HepG2 (cell line): ENCODE results near the gene NFE2L2. TPM values are rescaled to one million over a fixed set of nuclear protein-coding genes. Genes with fewer than 3 reads are reported as not detected.

ENCODE experiments used
- ATAD3A ChIP-seq: sonication (generic); formaldehyde crosslinking; IDR thresholded peaks from 2 replicates; pipeline ENCODE4 v1.4.0; 2020; ENCODE audit warnings: missing genetic modification reagents
- ATF7-NPFF ChIP-seq: sonication (generic); formaldehyde crosslinking; IDR thresholded peaks from 2 replicates; pipeline ENCODE4 v1.8.1; 2023; ENCODE audit warnings: mild to moderate bottlenecking, low read depth, missing genetic modification reagents, moderate library complexity
- CBX2 ChIP-seq, 2 experiments: fragments of 200-600 bp in 1 of 2; sonication (generic); formaldehyde crosslinking in 1 of 2; IDR thresholded peaks; 2 replicates each; pipeline versions ENCODE4 v1.7.0 to v1.8.1; 2018 to 2022; ENCODE audit warnings: low read depth in 2 of 2, low read length in 1 of 2, mild to moderate bottlenecking in 1 of 2, missing genetic modification reagents in 1 of 2
- CC2D1A ChIP-seq: sonication (generic); formaldehyde crosslinking; IDR thresholded peaks from 2 replicates; pipeline ENCODE4 v1.8.1; 2023; ENCODE audit warnings: mild to moderate bottlenecking, missing genetic modification reagents
- CCAR2 ChIP-seq: fragments of 200-400 bp; formaldehyde crosslinking; optimal IDR thresholded peaks from 2 replicates; pipeline ENCODE3; 2018; ENCODE audit warnings: low read depth, mild to moderate bottlenecking, low read length, moderate library complexity
- DRAP1 ChIP-seq: IDR thresholded peaks from 2 replicates; pipeline ENCODE4 v1.6.1; 2016; ENCODE audit warnings: missing genetic modification reagents, missing compliant biosample characterization
- HOXA9 ChIP-seq: sonication (generic); formaldehyde crosslinking; IDR thresholded peaks from 2 replicates; pipeline ENCODE4 v1.8.1; 2022; ENCODE audit warnings: missing genetic modification reagents, mild to moderate bottlenecking, moderate library complexity, borderline replicate concordance
- MED1 ChIP-seq: sonication (generic); formaldehyde crosslinking; IDR thresholded peaks from 2 replicates; pipeline ENCODE4 v1.4.0; 2020; ENCODE audit warnings: missing genetic modification reagents
- NFRKB ChIP-seq: fragments of 450-650 bp; IDR thresholded peaks from 2 replicates; pipeline ENCODE4 v1.6.1; 2017
- NFYC ChIP-seq: IDR thresholded peaks from 2 replicates; pipeline ENCODE4 v1.6.1; 2016; ENCODE audit warnings: missing genetic modification reagents, missing compliant biosample characterization
- PHF21A ChIP-seq: sonication (generic); formaldehyde crosslinking; IDR thresholded peaks from 2 replicates; pipeline ENCODE4 v1.5.0; 2020; ENCODE audit warnings: mild to moderate bottlenecking, missing genetic modification reagents
- PHF8 ChIP-seq: sonication (generic); formaldehyde crosslinking; IDR thresholded peaks from 2 replicates; pipeline ENCODE4 v1.5.0; 2020; ENCODE audit warnings: missing genetic modification reagents
- POLR2G ChIP-seq: fragments of 200-400 bp; formaldehyde crosslinking; IDR thresholded peaks from 2 replicates; pipeline ENCODE4 v1.6.1; 2018; ENCODE audit warnings: mild to moderate bottlenecking, low read depth, low read length, moderate library complexity
- RFX5 ChIP-seq: IDR thresholded peaks from 2 replicates; pipeline ENCODE4 v1.6.1; 2011; ENCODE audit warnings: low read depth, low read length, improper control_type of control experiment
- SETDB1 ChIP-seq: sonication (generic); formaldehyde crosslinking; IDR thresholded peaks from 2 replicates; pipeline ENCODE4 v1.5.1; 2020; ENCODE audit warnings: missing genetic modification reagents, mild to moderate bottlenecking, borderline replicate concordance
- SRSF9 ChIP-seq: fragments of 200-400 bp; formaldehyde crosslinking; IDR thresholded peaks from 2 replicates; pipeline ENCODE4 v1.6.1; 2018; ENCODE audit warnings: borderline replicate concordance, mild to moderate bottlenecking, low read depth, low read length; ENCODE audit not compliant: insufficient read depth, poor library complexity, severe bottlenecking
- ZBTB44 ChIP-seq: sonication (generic); formaldehyde crosslinking; IDR thresholded peaks from 2 replicates; pipeline ENCODE4 v1.4.0; 2020; ENCODE audit warnings: missing genetic modification reagents
- ZNF275 ChIP-seq: sonication (generic); formaldehyde crosslinking; IDR thresholded peaks from 2 replicates; pipeline ENCODE4 v1.8.0; 2022; ENCODE audit warnings: missing genetic modification reagents, mild to moderate bottlenecking, inconsistent platforms, borderline replicate concordance
- ZNF496 ChIP-seq: sonication (generic); formaldehyde crosslinking; IDR thresholded peaks from 2 replicates; pipeline ENCODE4 v1.8.1; 2023; ENCODE audit warnings: mild to moderate bottlenecking, moderate library complexity, missing genetic modification reagents; ENCODE audit not compliant: insufficient replicate concordance
- ZNF550 ChIP-seq: sonication (generic); formaldehyde crosslinking; IDR thresholded peaks from 2 replicates; pipeline ENCODE4 v1.4.0; 2020; ENCODE audit warnings: mild to moderate bottlenecking, missing genetic modification reagents, borderline replicate concordance
- ZNF737 ChIP-seq: sonication (generic); formaldehyde crosslinking; IDR thresholded peaks from 2 replicates; pipeline ENCODE4 v1.5.0; 2020; ENCODE audit warnings: missing genetic modification reagents, mild to moderate bottlenecking, borderline replicate concordance
- ZNF780A ChIP-seq: sonication (generic); formaldehyde crosslinking; IDR thresholded peaks from 2 replicates; pipeline ENCODE4 v1.8.0; 2022; ENCODE audit warnings: mild to moderate bottlenecking, missing genetic modification reagents, moderate library complexity
- ZNF782 ChIP-seq: sonication (generic); formaldehyde crosslinking; IDR thresholded peaks from 2 replicates; pipeline ENCODE4 v1.4.0; 2020; ENCODE audit warnings: missing genetic modification reagents, mild to moderate bottlenecking, borderline replicate concordance
- ZSCAN21 ChIP-seq: sonication (generic); formaldehyde crosslinking; IDR thresholded peaks from 2 replicates; pipeline ENCODE4 v1.8.0; 2022; ENCODE audit warnings: mild to moderate bottlenecking, missing genetic modification reagents, moderate library complexity, borderline replicate concordance
- ZSCAN30 ChIP-seq: sonication (generic); formaldehyde crosslinking; IDR thresholded peaks from 2 replicates; pipeline ENCODE4 v1.5.0; 2020; ENCODE audit warnings: mild to moderate bottlenecking, missing genetic modification reagents
- polyA plus RNA-seq, 8 experiments: library from polyadenylated mRNA; depleted of rRNA in 3 of 8; stranded (reverse) in 7 of 8; unstranded in 1 of 8; fragments of >200 nt; fragmentation: Illumina TruSeq in 4 of 8; extraction: Trizol in 4 of 8; gene quantifications; 2 replicates each; pipeline versions ENCODE4 v1.2.1 to v1.2.3, GENCODE V29; 2011 to 2016; ENCODE audit warnings: low read depth in 4 of 8, missing spikeins in 1 of 8, mixed read lengths in 1 of 8; ENCODE audit not compliant: insufficient read depth in 1 of 8
- total RNA-seq, 5 experiments: library from RNA; depleted of rRNA; stranded (reverse); fragments of >200 nt; fragmentation: Illumina TruSeq; extraction: Trizol; gene quantifications; 2 replicates each; pipeline ENCODE4 v1.2.3, GENCODE V29; 2016; ENCODE audit warnings: low read depth in 1 of 5
- TF ChIP-seq, protein P1 (sequence below): IDR thresholded peaks from 2 replicates; pipeline ENCODE4 v1.6.1; 2016; ENCODE audit warnings: low read depth, borderline replicate concordance

Gene NFE2L2
- total and polyA plus RNA-seq, 2 of the 13 experiments (the other 11 are each of a cell fraction or from before 2014, with no cell fraction given) = 84.6 to 215 TPM

DNA sequence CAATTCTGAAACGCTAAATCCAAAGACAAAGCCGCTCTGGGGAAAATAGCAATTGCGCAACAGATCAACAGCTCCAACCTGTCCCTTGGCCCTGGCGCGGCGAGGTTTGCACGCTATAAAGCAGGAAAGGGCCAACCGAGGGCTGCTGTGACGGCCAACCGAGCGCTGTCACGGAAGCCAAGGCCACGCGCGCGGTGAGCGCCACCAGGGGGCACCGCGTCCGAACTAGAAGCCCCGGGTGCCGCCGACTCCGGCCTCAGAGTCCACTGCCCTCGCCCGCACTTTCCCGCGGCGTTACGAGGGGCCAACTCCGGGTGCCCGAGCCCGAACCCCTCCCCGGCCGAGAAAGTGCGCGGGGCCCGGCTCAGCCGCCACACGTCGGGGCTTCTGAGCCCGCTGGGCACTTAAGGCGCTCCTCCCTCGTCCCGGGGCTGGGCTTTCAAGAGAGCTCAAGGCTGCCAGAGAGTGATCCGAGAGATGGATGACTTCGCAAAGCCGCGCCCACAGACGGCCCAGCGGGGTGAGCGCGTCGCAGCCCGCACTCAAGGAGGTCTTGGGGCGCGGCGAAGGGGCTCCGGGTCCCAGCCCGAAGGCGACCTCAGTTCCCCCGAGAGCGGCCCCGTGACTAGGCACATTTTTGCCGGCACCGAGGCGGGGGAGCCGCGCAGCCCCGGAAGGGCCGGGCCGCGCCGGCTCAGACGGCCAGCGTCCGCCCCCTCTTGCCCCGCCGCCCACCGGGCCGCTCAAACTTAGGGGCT, 897 bp downstream of the NFE2L2 start (continued):
- TF ChIP-seq, protein P1, sequence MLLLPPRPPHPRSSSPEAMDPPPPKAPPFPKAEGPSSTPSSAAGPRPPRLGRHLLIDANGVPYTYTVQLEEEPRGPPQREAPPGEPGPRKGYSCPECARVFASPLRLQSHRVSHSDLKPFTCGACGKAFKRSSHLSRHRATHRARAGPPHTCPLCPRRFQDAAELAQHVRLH (CRISPR knock-in tag) = peak; percentile 99
- TF ChIP-seq RFX5 (peak; percentile 46; the same call in 1 of the 2 replicates), NFRKB (no peak), SRSF9 (no peak), ZNF496 (no peak), ATAD3A (0 out of 2 replicates have a peak, but pooled peaks have one; percentile 68), ZNF780A (CRISPR knock-in tag) (peak; percentile 67; the same call in 1 of the 2 replicates), PHF8 (CRISPR knock-in tag) (peak; percentile 89), MED1 (CRISPR knock-in tag) (peak; percentile 97), PHF21A (CRISPR knock-in tag) (peak; percentile 98), ZNF550 (CRISPR knock-in tag) (peak; percentile 83; the same call in 1 of the 2 replicates), CBX2 (IDR thresholded peaks at IDR 0.05; ENCODE audit: low read depth, low read length) (no peak), CBX2 (CRISPR knock-in tag; IDR thresholded peaks at IDR 0.05; ENCODE audit: low read depth) (no peak), NFYC (peak; percentile 36; the same call in 1 of the 2 replicates), ZNF782 (CRISPR knock-in tag) (peak; percentile 81; the same call in 1 of the 2 replicates), ZNF737 (CRISPR knock-in tag) (peak; percentile 82; the same call in 1 of the 2 replicates), ZNF275 (CRISPR knock-in tag) (peak; percentile 92; the same call in 1 of the 2 replicates), ZSCAN21 (CRISPR knock-in tag) (peak; percentile 98), HOXA9 (CRISPR knock-in tag) (no peak; the same call in 1 of the 2 replicates), ZBTB44 (CRISPR knock-in tag) (peak; percentile 94), CCAR2 (no peak), POLR2G (peak; percentile 88), SETDB1 (no peak), CC2D1A (CRISPR knock-in tag) (no peak), ATF7-NPFF (peak; percentile 85), ZSCAN30 (no peak), DRAP1 (CRISPR knock-in tag) (peak; percentile 84)
